HCT116 (cell line): ENCODE results near the gene FAF2. TPM values are rescaled to one million over a fixed set of nuclear protein-coding genes. Genes with fewer than 3 reads are reported as not detected.

Source experiments
- ATAC-seq: fragments of 200-7000 bp; cut with Tn5 transposase; 2 replicates; pipeline ENCODE4 v1.9.1; 2020; ENCODE audit warnings: mild to moderate bottlenecking, moderate library complexity
- BruUV-seq: library from RNA; stranded (reverse); fragments of 400-500 nt; replicated peaks from 2 replicates; lab custom pipeline; 2021; lab: Mats Ljungman, UMichigan
- CTCF ChIA-PET: fragments of 300-600 bp; sonication (Branson Sonifier 250); formaldehyde crosslinking; loops from one replicate; lab custom pipeline; 2021; ENCODE audit warnings: antibody characterized with exemption; lab: Charles Lee
- POLR2A ChIA-PET: fragments of 300-600, 350-600 bp; sonication (Branson Sonifier 250); formaldehyde crosslinking; loops from one replicate; lab custom pipeline; 2021; ENCODE audit warnings: antibody characterized with exemption; lab: Charles Lee
- RAD21 ChIA-PET, 2 experiments: fragments of 300-600 bp; sonication (Branson Sonifier 250); formaldehyde crosslinking; loops; one replicate each; lab custom pipeline; 2023; ENCODE audit warnings: low total read pairs in 2 of 2; ENCODE audit not compliant: uncharacterized antibody in 2 of 2, unreplicated experiment in 2 of 2, low non-redundant PET in 1 of 2; lab: Charles Lee
- DNase-seq: peaks from one replicate; pipeline ENCODE4 v3.0.0-alpha.2; 2010; ENCODE audit warnings: low read depth, low spot score
- H2AFZ ChIP-seq: fragments of 200-600 bp; shearing (Covaris generic), sonication (generic); 2 replicates; pipeline ENCODE4 v1.6.1; 2017; ENCODE audit warnings: low read depth, mixed run types, mixed read lengths, antibody characterized with exemption, low read length; ENCODE audit not compliant: poor library complexity, severe bottlenecking
- H3K27ac ChIP-seq: 2 replicates; pipeline ENCODE4 v1.5.1; 2012; ENCODE audit warnings: low read depth, low read length
- H3K27me3 ChIP-seq: fragments of 200-600 bp; sonication (generic); 2 replicates; pipeline ENCODE4 v1.6.1; 2016; ENCODE audit warnings: mixed run types, low read length, mixed read lengths; ENCODE audit not compliant: insufficient read depth
- H3K36me3 ChIP-seq, 2 experiments: fragments of 200-500 bp in 1 of 2; fragments of 200-600 bp in 1 of 2; sonication (Bioruptor generic) in 1 of 2; sonication (generic) in 1 of 2; 2 replicates each; pipeline versions ENCODE4 v1.5.1 to v1.6.1; 2014 to 2016; ENCODE audit warnings: low read length in 2 of 2, inconsistent platforms in 1 of 2, mixed read lengths in 1 of 2, mixed run types in 1 of 2; ENCODE audit not compliant: insufficient read depth in 2 of 2, control insufficient read depth in 1 of 2
- H3K4me1 ChIP-seq, 2 experiments: fragments of 200-600 bp in 1 of 2; sonication (generic) in 1 of 2; 2 replicates each; pipeline versions ENCODE4 v1.5.1 to v1.6.1; 2012 to 2017; ENCODE audit warnings: low read length in 2 of 2, inconsistent platforms in 1 of 2, mild to moderate bottlenecking in 1 of 2, mixed read lengths in 1 of 2, mixed run types in 1 of 2, moderate library complexity in 1 of 2; ENCODE audit not compliant: insufficient read depth in 2 of 2, control insufficient read depth in 1 of 2
- H3K4me2 ChIP-seq: fragments of 200-600 bp; sonication (generic); 2 replicates; pipeline ENCODE4 v1.6.1; 2017; ENCODE audit warnings: mixed run types, low read length, mixed read lengths
- H3K4me3 ChIP-seq, 2 experiments: fragments of 200-600 bp in 1 of 2; sonication (generic) in 1 of 2; replicated peaks in 1 of 2; 2 replicates each; pipeline ENCODE4 v1.5.1; 2011 to 2016; ENCODE audit warnings: low read length in 2 of 2, control low read depth in 1 of 2, low read depth in 1 of 2, mild to moderate bottlenecking in 1 of 2, mixed read lengths in 1 of 2, mixed run types in 1 of 2
- H3K79me2 ChIP-seq: fragments of 200-600 bp; sonication (generic); 2 replicates; pipeline ENCODE4 v1.6.1; 2017; ENCODE audit warnings: mild to moderate bottlenecking, mixed run types, low read length, moderate library complexity, mixed read lengths; ENCODE audit not compliant: insufficient read depth
- H3K9ac ChIP-seq: fragments of 200-600 bp; sonication (generic); 2 replicates; pipeline ENCODE4 v1.6.1; 2016; ENCODE audit warnings: low read length, mixed read lengths
- H3K9me2 ChIP-seq: fragments of 200-600 bp; sonication (generic), shearing (Covaris generic); 2 replicates; pipeline ENCODE4 v1.6.1; 2017; ENCODE audit warnings: mixed run types, mild to moderate bottlenecking, moderate library complexity; ENCODE audit not compliant: insufficient read depth
- H3K9me3 ChIP-seq, 2 experiments: fragments of 200-500 bp in 1 of 2; fragments of 200-600 bp in 1 of 2; sonication (Bioruptor generic) in 1 of 2; sonication (generic) in 1 of 2; 2 replicates each; pipeline ENCODE4 v1.6.1; 2014 to 2017; ENCODE audit warnings: low read length in 2 of 2, mixed read lengths in 2 of 2, inconsistent platforms in 1 of 2, low read depth in 1 of 2, mild to moderate bottlenecking in 1 of 2, mixed run types in 1 of 2, moderate library complexity in 1 of 2; ENCODE audit not compliant: control insufficient read depth in 1 of 2, insufficient read depth in 1 of 2
- H4K20me1 ChIP-seq: fragments of 200-600 bp; sonication (generic), shearing (Covaris generic); 2 replicates; pipeline ENCODE4 v1.6.1; 2017; ENCODE audit warnings: mixed run types, mild to moderate bottlenecking, moderate library complexity; ENCODE audit not compliant: insufficient read depth
- ATF3 ChIP-seq: IDR thresholded peaks from 2 replicates; pipeline ENCODE4 v1.6.1; 2012
- CBX3 ChIP-seq: IDR thresholded peaks from 2 replicates; pipeline ENCODE4 v1.6.1; 2012; ENCODE audit warnings: low read depth
- CTCF ChIP-seq, 3 experiments: fragments of 200-600 bp in 1 of 3; sonication (generic) in 1 of 3; IDR thresholded peaks in 2 of 3; conservative IDR thresholded peaks in 1 of 3; 2 replicates each; pipeline ENCODE4 v1.5.1; 2012 to 2017; ENCODE audit warnings: low read depth in 2 of 3, low read length in 2 of 3, antibody characterized with exemption in 1 of 3, borderline replicate concordance in 1 of 3, control low read depth in 1 of 3, mild to moderate bottlenecking in 1 of 3, mixed read lengths in 1 of 3, mixed run types in 1 of 3, moderate library complexity in 1 of 3; ENCODE audit not compliant: insufficient read depth in 1 of 3
- EZH2 ChIP-seq: fragments of 200-600 bp; sonication (generic); IDR thresholded peaks from 2 replicates; pipeline ENCODE4 v1.6.1; 2017; ENCODE audit warnings: antibody characterized with exemption, mixed run types
- EZH2phosphoT487 ChIP-seq: fragments of 200-600 bp; IDR thresholded peaks from 2 replicates; pipeline ENCODE4 v1.6.1; 2018; ENCODE audit warnings: antibody characterized with exemption, borderline replicate concordance
- REST ChIP-seq: IDR thresholded peaks from 2 replicates; pipeline ENCODE4 v1.6.1; 2012; ENCODE audit warnings: low read depth
- SRF ChIP-seq: IDR thresholded peaks from 2 replicates; pipeline ENCODE4 v1.6.1; 2012; ENCODE audit warnings: low read depth
- TCF7L2 ChIP-seq: IDR thresholded peaks from 2 replicates; pipeline ENCODE4 v1.7.0; 2011; ENCODE audit warnings: borderline replicate concordance, inconsistent platforms; ENCODE audit not compliant: insufficient read depth, insufficient read length; ENCODE audit errors: extremely low read depth
- YY1 ChIP-seq: IDR thresholded peaks from 2 replicates; pipeline ENCODE4 v1.6.1; 2011; ENCODE audit warnings: low read length, low read depth, moderate library complexity, mild to moderate bottlenecking; ENCODE audit not compliant: insufficient replicate concordance; ENCODE audit errors: extremely low read depth
- ZNF274 ChIP-seq: fragments of 200-500 bp; sonication (Bioruptor generic); IDR thresholded peaks from 2 replicates; pipeline ENCODE4 v1.6.1; 2014; ENCODE audit warnings: mild to moderate bottlenecking, low read depth, low read length, inconsistent platforms
- intact Hi-C: fragments of 100-400 bp; cut with micrococcal nuclease; formaldehyde crosslinking; loops from 2 replicates; pipeline ENCODE4 v1.10.0; 2022
- total RNA-seq: library from RNA; stranded (reverse); gene quantifications from one replicate; pipeline ENCODE4 v1.2.1, GENCODE V29; 2021; ENCODE audit not compliant: unreplicated experiment

The FAF2 gene
- total RNA-seq, 1 experiment from 2014 or later: 51.9 TPM

GRCh38 chr5:176492431-176492830, 44.2 kb downstream of the FAF2 start:
- H3K36me3 ChIP-seq: peaks cover 34 to 55% of the 10 kb centered on the region in 2 experiments
- BruUV-seq: no TSS peak

More at GRCh38 chr5:176492431-176492830, 44.2 kb downstream of the FAF2 start:
- Histone ChIP-seq H3K9me3 (no peaks in the 10 kb centered on the region), H3K79me2 (peaks cover 26% of the 10 kb centered on the region), H3K4me2 (no peak overlapping the region), H3K27ac (no peak overlapping the region), H3K9me2 (no peaks in the 10 kb centered on the region), H2AFZ (no peak overlapping the region), H3K9ac (no peak overlapping the region), H3K27me3 (no peaks in the 10 kb centered on the region), H4K20me1 (no peaks in the 10 kb centered on the region), H3K4me3 (no peak overlapping the region), H3K4me1 (peaks cover 0 to 3% of the 10 kb centered on the region in 2 experiments; a peak in 2 of 4 replicates)
- DNase-seq (no peak), ATAC-seq (no peak)
- ChIA-PET RAD21 (no interaction called here), POLR2A (no interaction called here), CTCF (no interaction called here)
- TF ChIP-seq CTCF (IDR thresholded peaks at IDR 0.05 in 2 of 3, conservative IDR thresholded peaks at IDR 0.05 in 1 of 3; ENCODE audit: borderline replicate concordance in 1 of 3, insufficient read depth in 1 of 3, low read depth in 2 of 3, low read length in 2 of 3): no peak
- no peak for TF ChIP-seq REST
- no peak for TF ChIP-seq EZH2phosphoT487
- no peak for TF ChIP-seq SRF
- no peak for TF ChIP-seq ZNF274
- no peak for TF ChIP-seq TCF7L2
- TF ChIP-seq EZH2: no peak
- no peak for TF ChIP-seq CBX3
- no peak for TF ChIP-seq YY1
- no peak for TF ChIP-seq ATF3
- intact Hi-C loops: no loop called here
